Measurements from ENCODE around the gene SMARCA1.

The SMARCA1 gene

GRCh38 chrX:129497146-129497843 is 26.0 kb downstream of the SMARCA1 start:
- no peak for DNase-seq (ENCODE audit: low spot score)
- TF ChIP-seq CTCF (IDR thresholded peaks at IDR 0.05; ENCODE audit: extremely low read depth, insufficient read depth, missing control alignments), result no peak
- in situ Hi-C loops (cut with MboI; ENCODE audit: low pct_unique_long_range_greater_than_20kb, low sequenced_read_pairs, unreplicated experiment), result no loop called here

DNA sequence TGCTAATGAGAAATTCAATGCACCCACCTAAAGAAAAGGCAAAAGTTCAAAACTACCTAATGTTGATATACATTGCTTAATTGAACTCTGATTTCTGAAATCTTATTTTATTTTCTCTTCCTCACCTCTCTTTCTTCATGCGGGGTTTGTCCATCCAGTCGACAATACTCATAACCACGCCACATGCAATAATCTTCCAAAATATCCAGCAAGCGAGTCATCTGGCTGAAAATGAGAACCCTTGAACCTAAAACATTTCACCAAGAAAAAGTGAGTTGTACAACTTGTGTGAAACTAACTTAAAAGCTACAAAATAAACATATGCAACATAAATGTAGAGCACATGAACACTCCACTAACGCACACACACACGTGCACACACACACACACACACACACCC is 26.7 kb downstream of the SMARCA1 start:
- DNase-seq (ENCODE audit: low spot score), result no peak
- in situ Hi-C loops (cut with MboI; ENCODE audit: low pct_unique_long_range_greater_than_20kb, low sequenced_read_pairs, unreplicated experiment), result no loop called here
- TF ChIP-seq CTCF (IDR thresholded peaks at IDR 0.05; ENCODE audit: extremely low read depth, insufficient read depth, missing control alignments), result no peak

DNA sequence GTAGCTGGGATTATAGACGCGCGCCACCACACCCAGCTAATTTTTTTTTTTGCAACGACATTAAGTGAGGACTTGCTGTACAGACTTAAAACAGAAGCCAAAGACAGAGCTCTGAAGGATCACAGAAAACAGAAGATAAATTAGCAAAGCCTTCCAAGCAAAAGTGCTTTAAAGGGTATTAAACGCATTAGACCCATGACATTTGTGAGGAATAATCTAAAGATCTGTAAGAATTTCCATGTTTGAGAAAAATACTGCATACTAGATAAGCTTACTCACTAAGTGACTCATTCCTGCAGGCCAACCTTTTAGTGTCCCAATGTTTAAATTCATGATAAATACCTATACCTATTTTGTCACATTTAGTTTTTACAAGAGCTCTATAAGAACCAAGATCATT is 27.4 kb downstream of the SMARCA1 start:
- no peak for TF ChIP-seq CTCF (IDR thresholded peaks at IDR 0.05; ENCODE audit: extremely low read depth, insufficient read depth, missing control alignments)
- in situ Hi-C loops (cut with MboI; ENCODE audit: low pct_unique_long_range_greater_than_20kb, low sequenced_read_pairs, unreplicated experiment), result no loop called here
- no peak for DNase-seq (ENCODE audit: low spot score)

GRCh38 chrX:129494887-129495286 is 28.4 kb downstream of the SMARCA1 start:
- in situ Hi-C loops (cut with MboI; ENCODE audit: low pct_unique_long_range_greater_than_20kb, low sequenced_read_pairs, unreplicated experiment), result no loop called here
- no peak for DNase-seq (ENCODE audit: low spot score)
- TF ChIP-seq CTCF (IDR thresholded peaks at IDR 0.05; ENCODE audit: extremely low read depth, insufficient read depth, missing control alignments), result no peak

DNA sequence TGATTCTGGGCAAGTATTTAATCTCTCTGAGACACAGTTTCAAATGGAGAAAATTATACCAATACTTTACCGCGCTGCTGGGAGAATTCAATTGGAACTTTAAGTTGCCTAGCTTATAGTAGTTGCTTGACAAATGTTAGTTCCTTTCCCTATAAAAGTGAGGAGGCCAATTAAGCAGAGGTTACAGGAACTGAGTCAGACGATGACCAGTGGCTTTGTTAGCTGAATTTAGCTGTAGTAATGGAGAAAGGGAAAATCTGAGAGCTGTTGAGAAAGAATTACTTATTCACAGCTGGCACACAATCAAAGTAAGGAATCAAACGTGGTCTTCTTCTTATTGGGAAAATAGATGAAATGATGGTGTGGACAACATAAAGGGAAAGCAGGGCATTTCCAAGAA is 29.6 kb downstream of the SMARCA1 start:
- DNase-seq (ENCODE audit: low spot score), result no peak
- in situ Hi-C loops (cut with MboI; ENCODE audit: low pct_unique_long_range_greater_than_20kb, low sequenced_read_pairs, unreplicated experiment), result no loop called here
- TF ChIP-seq CTCF (IDR thresholded peaks at IDR 0.05; ENCODE audit: extremely low read depth, insufficient read depth, missing control alignments), result no peak

GRCh38 chrX:129490330-129490729 is 33.0 kb downstream of the SMARCA1 start:
- no peak for TF ChIP-seq CTCF (IDR thresholded peaks at IDR 0.05; ENCODE audit: extremely low read depth, insufficient read depth, missing control alignments)
- in situ Hi-C loops (cut with MboI; ENCODE audit: low pct_unique_long_range_greater_than_20kb, low sequenced_read_pairs, unreplicated experiment), result no loop called here
- DNase-seq (ENCODE audit: low spot score), result no peak

Measured in GM13977 (cell line).